ENCODE data around the gene SPRR1B.

- TF ChIP-seq RAD21 (IDR thresholded peaks at IDR 0.05; ENCODE audit: low read depth): no peak
- no peak for TF ChIP-seq ATF3 (IDR thresholded peaks at IDR 0.05)
- TF ChIP-seq POLR2A (IDR thresholded peaks at IDR 0.05; ENCODE audit: borderline replicate concordance, extremely low read depth, insufficient read depth, insufficient read length): no peak
- TF ChIP-seq, protein P1, sequence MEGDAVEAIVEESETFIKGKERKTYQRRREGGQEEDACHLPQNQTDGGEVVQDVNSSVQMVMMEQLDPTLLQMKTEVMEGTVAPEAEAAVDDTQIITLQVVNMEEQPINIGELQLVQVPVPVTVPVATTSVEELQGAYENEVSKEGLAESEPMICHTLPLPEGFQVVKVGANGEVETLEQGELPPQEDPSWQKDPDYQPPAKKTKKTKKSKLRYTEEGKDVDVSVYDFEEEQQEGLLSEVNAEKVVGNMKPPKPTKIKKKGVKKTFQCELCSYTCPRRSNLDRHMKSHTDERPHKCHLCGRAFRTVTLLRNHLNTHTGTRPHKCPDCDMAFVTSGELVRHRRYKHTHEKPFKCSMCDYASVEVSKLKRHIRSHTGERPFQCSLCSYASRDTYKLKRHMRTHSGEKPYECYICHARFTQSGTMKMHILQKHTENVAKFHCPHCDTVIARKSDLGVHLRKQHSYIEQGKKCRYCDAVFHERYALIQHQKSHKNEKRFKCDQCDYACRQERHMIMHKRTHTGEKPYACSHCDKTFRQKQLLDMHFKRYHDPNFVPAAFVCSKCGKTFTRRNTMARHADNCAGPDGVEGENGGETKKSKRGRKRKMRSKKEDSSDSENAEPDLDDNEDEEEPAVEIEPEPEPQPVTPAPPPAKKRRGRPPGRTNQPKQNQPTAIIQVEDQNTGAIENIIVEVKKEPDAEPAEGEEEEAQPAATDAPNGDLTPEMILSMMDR (IDR thresholded peaks at IDR 0.05 in 2 of 3, conservative IDR thresholded peaks at IDR 0.05 in 1 of 3; ENCODE audit: borderline replicate concordance in 1 of 3, insufficient read depth in 1 of 3, low read depth in 2 of 3, low read length in 2 of 3): no peak
- TF ChIP-seq TCF7L2 (IDR thresholded peaks at IDR 0.05; ENCODE audit: borderline replicate concordance, extremely low read depth, insufficient read depth, insufficient read length): no peak
- no peak for TF ChIP-seq SP1 (IDR thresholded peaks at IDR 0.05; ENCODE audit: low read depth)
- TF ChIP-seq, protein P2, sequence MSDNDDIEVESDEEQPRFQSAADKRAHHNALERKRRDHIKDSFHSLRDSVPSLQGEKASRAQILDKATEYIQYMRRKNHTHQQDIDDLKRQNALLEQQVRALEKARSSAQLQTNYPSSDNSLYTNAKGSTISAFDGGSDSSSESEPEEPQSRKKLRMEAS (IDR thresholded peaks at IDR 0.05): no peak
- no peak for TF ChIP-seq EZH2 (IDR thresholded peaks at IDR 0.05)
Measured at GRCh38 chr1:153071511-153071910, 40.5 kb downstream of the SPRR1B start, which contains the start of gene SPRR2B.

Measured in HCT116 (cell line).